ENCODE measurements around the gene NT5DC3.

NT5DC3 gene

GRCh38 chr12:103817791-103818190 is 23.2 kb downstream of the NT5DC3 start:
- Histone ChIP-seq H3K9me3 (ENCODE audit: insufficient read depth, low read depth, low read length) (no peaks in the 10 kb centered on the region; the same call in 1 of the 2 replicates), H2AFZ (ENCODE audit: low read length) (no peak overlapping the region), H3K9ac (ENCODE audit: low read depth, low read length, poor library complexity, severe bottlenecking) (no peak overlapping the region), H3K4me1 (ENCODE audit: insufficient read depth, low read length, poor library complexity, severe bottlenecking) (no peaks in the 10 kb centered on the region), H3K9me2 (replicated peaks; ENCODE audit: low read depth, low read length) (no peaks in the 10 kb centered on the region), H3K4me2 (ENCODE audit: low read depth, low read length, poor library complexity, severe bottlenecking) (no peak overlapping the region), H3F3A (ENCODE audit: low read depth) (no peaks in the 10 kb centered on the region), H3K27me3 (ENCODE audit: insufficient read depth, low read length, poor library complexity, severe bottlenecking) (no peaks in the 10 kb centered on the region), H4K20me1 (ENCODE audit: insufficient read depth, low read length, poor library complexity, severe bottlenecking) (no peaks in the 10 kb centered on the region), H3K79me2 (ENCODE audit: insufficient read depth, low read length) (no peaks in the 10 kb centered on the region), H3K36me3 (ENCODE audit: insufficient read depth, low read length) (peaks cover 3% of the 10 kb centered on the region; the same call in 1 of the 2 replicates), H3K4me3 (ENCODE audit: low read length, poor library complexity, severe bottlenecking) (no peak overlapping the region)
- no peak for TF ChIP-seq EZH2phosphoT487 (IDR thresholded peaks at IDR 0.05; ENCODE audit: borderline replicate concordance)
- TF ChIP-seq, protein P1, sequence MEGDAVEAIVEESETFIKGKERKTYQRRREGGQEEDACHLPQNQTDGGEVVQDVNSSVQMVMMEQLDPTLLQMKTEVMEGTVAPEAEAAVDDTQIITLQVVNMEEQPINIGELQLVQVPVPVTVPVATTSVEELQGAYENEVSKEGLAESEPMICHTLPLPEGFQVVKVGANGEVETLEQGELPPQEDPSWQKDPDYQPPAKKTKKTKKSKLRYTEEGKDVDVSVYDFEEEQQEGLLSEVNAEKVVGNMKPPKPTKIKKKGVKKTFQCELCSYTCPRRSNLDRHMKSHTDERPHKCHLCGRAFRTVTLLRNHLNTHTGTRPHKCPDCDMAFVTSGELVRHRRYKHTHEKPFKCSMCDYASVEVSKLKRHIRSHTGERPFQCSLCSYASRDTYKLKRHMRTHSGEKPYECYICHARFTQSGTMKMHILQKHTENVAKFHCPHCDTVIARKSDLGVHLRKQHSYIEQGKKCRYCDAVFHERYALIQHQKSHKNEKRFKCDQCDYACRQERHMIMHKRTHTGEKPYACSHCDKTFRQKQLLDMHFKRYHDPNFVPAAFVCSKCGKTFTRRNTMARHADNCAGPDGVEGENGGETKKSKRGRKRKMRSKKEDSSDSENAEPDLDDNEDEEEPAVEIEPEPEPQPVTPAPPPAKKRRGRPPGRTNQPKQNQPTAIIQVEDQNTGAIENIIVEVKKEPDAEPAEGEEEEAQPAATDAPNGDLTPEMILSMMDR (conservative IDR thresholded peaks at IDR 0.05; ENCODE audit: low read length), result no peak

DNA sequence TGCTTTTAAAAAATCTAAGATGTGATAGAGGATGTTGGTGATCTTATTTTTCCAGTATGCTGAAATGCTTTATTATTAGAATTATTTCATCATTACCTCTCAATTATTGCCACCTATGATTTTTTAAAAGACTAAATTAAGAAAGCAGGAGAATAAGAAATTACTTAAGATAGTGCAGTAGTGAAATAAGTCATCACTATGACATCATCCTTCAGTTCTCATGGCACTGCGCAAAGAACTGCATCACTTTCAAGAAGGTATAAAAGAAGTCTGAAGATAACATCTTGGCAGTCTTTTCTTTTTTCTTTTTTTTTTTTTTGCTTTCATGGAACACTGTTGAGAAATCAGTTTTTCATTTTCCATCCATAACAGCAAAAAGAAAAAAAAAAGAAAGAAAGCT is 24.4 kb downstream of the NT5DC3 start:
- Histone ChIP-seq H2AFZ (ENCODE audit: low read length) (no peak overlapping the region), H3K79me2 (ENCODE audit: insufficient read depth, low read length) (no peaks in the 10 kb centered on the region), H3K9me2 (replicated peaks; ENCODE audit: low read depth, low read length) (no peaks in the 10 kb centered on the region), H3K36me3 (ENCODE audit: insufficient read depth, low read length) (peaks cover 3% of the 10 kb centered on the region; the same call in 1 of the 2 replicates), H3K27me3 (ENCODE audit: insufficient read depth, low read length, poor library complexity, severe bottlenecking) (no peaks in the 10 kb centered on the region), H4K20me1 (ENCODE audit: insufficient read depth, low read length, poor library complexity, severe bottlenecking) (no peaks in the 10 kb centered on the region), H3K4me2 (ENCODE audit: low read depth, low read length, poor library complexity, severe bottlenecking) (no peak overlapping the region), H3K4me1 (ENCODE audit: insufficient read depth, low read length, poor library complexity, severe bottlenecking) (no peaks in the 10 kb centered on the region), H3K4me3 (ENCODE audit: low read length, poor library complexity, severe bottlenecking) (no peak overlapping the region), H3K9me3 (ENCODE audit: insufficient read depth, low read depth, low read length) (no peaks in the 10 kb centered on the region; the same call in 1 of the 2 replicates), H3K9ac (ENCODE audit: low read depth, low read length, poor library complexity, severe bottlenecking) (no peak overlapping the region), H3F3A (ENCODE audit: low read depth) (no peaks in the 10 kb centered on the region)
- TF ChIP-seq, protein P1 (conservative IDR thresholded peaks at IDR 0.05; ENCODE audit: low read length), result no peak
- TF ChIP-seq EZH2phosphoT487 (IDR thresholded peaks at IDR 0.05; ENCODE audit: borderline replicate concordance), result no peak

- H3K27me3 ChIP-seq (ENCODE audit: insufficient read depth, low read length, poor library complexity, severe bottlenecking), result no peaks in the 10 kb centered on the region
- no peaks in the 10 kb centered on the region for H3K4me1 ChIP-seq (ENCODE audit: insufficient read depth, low read length, poor library complexity, severe bottlenecking)
- H3K79me2 ChIP-seq (ENCODE audit: insufficient read depth, low read length), result no peaks in the 10 kb centered on the region
- no peak overlapping the region for H3K4me2 ChIP-seq (ENCODE audit: low read depth, low read length, poor library complexity, severe bottlenecking)
- no peak overlapping the region for H3K4me3 ChIP-seq (ENCODE audit: low read length, poor library complexity, severe bottlenecking)
- TF ChIP-seq EZH2phosphoT487 (IDR thresholded peaks at IDR 0.05; ENCODE audit: borderline replicate concordance), result no peak
- TF ChIP-seq, protein P1 (conservative IDR thresholded peaks at IDR 0.05; ENCODE audit: low read length), result no peak
- peaks cover 6% of the 10 kb centered on the region; the same call in 1 of the 2 replicates for H3K36me3 ChIP-seq (ENCODE audit: insufficient read depth, low read length)
- no peak overlapping the region for H2AFZ ChIP-seq (ENCODE audit: low read length)
- H4K20me1 ChIP-seq (ENCODE audit: insufficient read depth, low read length, poor library complexity, severe bottlenecking), result no peaks in the 10 kb centered on the region
- no peak overlapping the region for H3K9ac ChIP-seq (ENCODE audit: low read depth, low read length, poor library complexity, severe bottlenecking)
- no peaks in the 10 kb centered on the region for H3F3A ChIP-seq (ENCODE audit: low read depth)
- no peaks in the 10 kb centered on the region for H3K9me2 ChIP-seq (replicated peaks; ENCODE audit: low read depth, low read length)
- H3K9me3 ChIP-seq (ENCODE audit: insufficient read depth, low read depth, low read length), result no peaks in the 10 kb centered on the region
These were observed 26.6 kb downstream of the NT5DC3 start for GRCh38 chr12:103814436-103814835.

Data from Loucy (cell line).